Measurements from ENCODE around the gene LRRK1.

DNA sequence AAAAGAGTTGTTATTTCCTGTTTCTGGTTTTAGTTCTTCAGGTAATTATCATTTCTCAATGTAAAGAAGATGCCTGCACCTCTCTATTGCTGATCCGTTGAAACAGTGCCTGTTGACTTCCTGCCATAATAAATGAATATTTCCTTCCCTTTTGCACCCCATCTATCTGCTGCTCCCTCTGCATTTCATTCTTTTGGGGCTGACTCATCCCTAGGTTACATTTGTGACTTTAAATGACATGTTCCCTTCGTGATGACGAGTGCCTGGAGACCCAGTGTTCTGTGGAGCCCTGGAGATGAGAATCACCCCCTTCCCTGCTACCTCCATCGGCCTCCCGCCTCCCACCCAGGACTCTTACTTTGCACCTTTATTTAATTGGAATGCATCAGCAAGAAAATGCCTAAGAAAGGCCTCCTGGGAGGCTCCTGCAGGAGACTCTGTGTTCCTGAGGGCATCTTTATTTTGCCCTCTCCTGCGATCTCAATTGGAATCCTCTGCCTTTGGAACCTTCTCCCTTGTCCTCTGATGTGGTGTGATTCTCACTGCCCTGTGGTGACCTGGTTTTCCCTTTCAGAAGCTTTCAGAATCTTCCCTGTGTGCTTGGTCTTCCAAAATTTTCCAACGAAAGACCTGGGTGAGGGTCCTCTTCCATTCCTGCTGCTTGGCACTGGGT lies 13.7 kb downstream of the LRRK1 start:
- TF ChIP-seq, protein P1, sequence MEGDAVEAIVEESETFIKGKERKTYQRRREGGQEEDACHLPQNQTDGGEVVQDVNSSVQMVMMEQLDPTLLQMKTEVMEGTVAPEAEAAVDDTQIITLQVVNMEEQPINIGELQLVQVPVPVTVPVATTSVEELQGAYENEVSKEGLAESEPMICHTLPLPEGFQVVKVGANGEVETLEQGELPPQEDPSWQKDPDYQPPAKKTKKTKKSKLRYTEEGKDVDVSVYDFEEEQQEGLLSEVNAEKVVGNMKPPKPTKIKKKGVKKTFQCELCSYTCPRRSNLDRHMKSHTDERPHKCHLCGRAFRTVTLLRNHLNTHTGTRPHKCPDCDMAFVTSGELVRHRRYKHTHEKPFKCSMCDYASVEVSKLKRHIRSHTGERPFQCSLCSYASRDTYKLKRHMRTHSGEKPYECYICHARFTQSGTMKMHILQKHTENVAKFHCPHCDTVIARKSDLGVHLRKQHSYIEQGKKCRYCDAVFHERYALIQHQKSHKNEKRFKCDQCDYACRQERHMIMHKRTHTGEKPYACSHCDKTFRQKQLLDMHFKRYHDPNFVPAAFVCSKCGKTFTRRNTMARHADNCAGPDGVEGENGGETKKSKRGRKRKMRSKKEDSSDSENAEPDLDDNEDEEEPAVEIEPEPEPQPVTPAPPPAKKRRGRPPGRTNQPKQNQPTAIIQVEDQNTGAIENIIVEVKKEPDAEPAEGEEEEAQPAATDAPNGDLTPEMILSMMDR (IDR thresholded peaks at IDR 0.05): no peak
- TF ChIP-seq POLR2A (IDR thresholded peaks at IDR 0.05) (no peak), EP300 (IDR thresholded peaks at IDR 0.05; ENCODE audit: low read depth) (no peak)

Measured in transverse colon (tissue), 3 donors.